Effector memory CD8-positive, alpha-beta T cell (primary cell): ENCODE measurements around the gene CLEC1B.
"Not testable (repeated sequence)": the region's sequence is repeated elsewhere in the genome, so short reads cannot be mapped to it uniquely, and the experiment has no call there.

Source experiments
- ATAC-seq: fragments of 150-1000 bp; cut with Tn5 transposase; replicated peaks from 2 replicates; pipeline ENCODE4 v1.10.0; 2021; ENCODE audit warnings: mild to moderate bottlenecking, moderate library complexity
- DNase-seq, 3 experiments: peaks; one replicate each; pipeline ENCODE4 v3.0.0; 2021
- H3K27ac Mint-ChIP-seq, 2 donors: one replicate each; pipeline ENCODE4 v1.8.0; 2022; ENCODE audit warnings: mild to moderate bottlenecking in 2 of 2, mixed read lengths in 2 of 2, moderate library complexity in 2 of 2
- H3K27me3 Mint-ChIP-seq, 2 donors: one replicate each; pipeline ENCODE4 v1.8.0; 2022; ENCODE audit warnings: mixed read lengths in 2 of 2
- H3K36me3 Mint-ChIP-seq: one replicate; pipeline ENCODE4 v1.8.0; 2022; ENCODE audit warnings: mild to moderate bottlenecking, moderate library complexity, mixed read lengths; ENCODE audit not compliant: insufficient read depth
- H3K4me1 Mint-ChIP-seq, 2 donors: one replicate each; pipeline ENCODE4 v1.8.0; 2022; ENCODE audit warnings: low read depth in 2 of 2, mixed read lengths in 2 of 2
- H3K4me3 Mint-ChIP-seq, 2 donors: one replicate each; pipeline ENCODE4 v1.8.0; 2022; ENCODE audit warnings: mild to moderate bottlenecking in 2 of 2, mixed read lengths in 2 of 2, moderate library complexity in 2 of 2
- H3K9me3 Mint-ChIP-seq, 2 donors: one replicate each; pipeline ENCODE4 v1.8.0; 2022; ENCODE audit warnings: mixed read lengths in 2 of 2

The CLEC1B gene

DNA sequence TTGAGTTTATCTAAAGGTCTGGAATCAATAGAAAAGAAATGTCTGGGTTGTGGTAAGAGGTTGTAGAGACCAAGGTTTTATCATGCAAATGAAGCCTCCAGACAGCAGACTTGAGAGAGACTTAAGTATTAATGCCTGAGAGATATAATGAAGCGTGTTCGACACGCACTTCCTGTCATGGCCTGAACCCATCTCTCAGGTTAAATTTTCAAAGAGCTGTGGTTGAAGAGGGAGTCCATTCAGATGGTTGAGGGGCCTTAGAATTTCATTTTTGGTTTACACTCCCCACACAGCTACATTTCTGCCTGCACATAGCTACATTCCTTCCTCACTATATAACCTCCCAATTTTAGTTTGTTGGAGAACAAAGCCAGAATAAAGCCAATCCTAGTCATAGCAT is 37.8 kb downstream of the CLEC1B start:
- Mint-ChIP-seq H3K27ac (no peak overlapping the region), H3K4me1 (peaks cover 14 to 20% of the 10 kb centered on the region in 2 donors), H3K27me3 (no peaks in the 10 kb centered on the region), H3K36me3 (no peaks in the 10 kb centered on the region), H3K4me3 (no peak overlapping the region), H3K9me3 (no peaks in the 10 kb centered on the region)
- ATAC-seq (no peak), DNase-seq (no peak)

- Mint-ChIP-seq H3K36me3 (no peaks in the 10 kb centered on the region), H3K27me3 (no peaks in the 10 kb centered on the region), H3K27ac (no peak overlapping the region), H3K9me3 (no peaks in the 10 kb centered on the region), H3K4me3 (no peak overlapping the region), H3K4me1 (peaks cover 15 to 20% of the 10 kb centered on the region in 2 donors)
- ATAC-seq (no peak), DNase-seq (no peak)
Measured at GRCh38 chr12:9960590-9960989, 38.3 kb downstream of the CLEC1B start.

- Mint-ChIP-seq H3K27me3 (no peaks in the 10 kb centered on the region), H3K4me3 (peak overlapping the region; percentile 20 to 48), H3K36me3 (no peaks in the 10 kb centered on the region), H3K4me1 (peaks cover 15 to 20% of the 10 kb centered on the region in 2 donors), H3K9me3 (no peaks in the 10 kb centered on the region), H3K27ac (no peak overlapping the region)
- DNase-seq = no peak
- peak; percentile 94 for ATAC-seq
Measured at GRCh38 chr12:9957834-9958233, 41.1 kb downstream of the CLEC1B start.

DNA sequence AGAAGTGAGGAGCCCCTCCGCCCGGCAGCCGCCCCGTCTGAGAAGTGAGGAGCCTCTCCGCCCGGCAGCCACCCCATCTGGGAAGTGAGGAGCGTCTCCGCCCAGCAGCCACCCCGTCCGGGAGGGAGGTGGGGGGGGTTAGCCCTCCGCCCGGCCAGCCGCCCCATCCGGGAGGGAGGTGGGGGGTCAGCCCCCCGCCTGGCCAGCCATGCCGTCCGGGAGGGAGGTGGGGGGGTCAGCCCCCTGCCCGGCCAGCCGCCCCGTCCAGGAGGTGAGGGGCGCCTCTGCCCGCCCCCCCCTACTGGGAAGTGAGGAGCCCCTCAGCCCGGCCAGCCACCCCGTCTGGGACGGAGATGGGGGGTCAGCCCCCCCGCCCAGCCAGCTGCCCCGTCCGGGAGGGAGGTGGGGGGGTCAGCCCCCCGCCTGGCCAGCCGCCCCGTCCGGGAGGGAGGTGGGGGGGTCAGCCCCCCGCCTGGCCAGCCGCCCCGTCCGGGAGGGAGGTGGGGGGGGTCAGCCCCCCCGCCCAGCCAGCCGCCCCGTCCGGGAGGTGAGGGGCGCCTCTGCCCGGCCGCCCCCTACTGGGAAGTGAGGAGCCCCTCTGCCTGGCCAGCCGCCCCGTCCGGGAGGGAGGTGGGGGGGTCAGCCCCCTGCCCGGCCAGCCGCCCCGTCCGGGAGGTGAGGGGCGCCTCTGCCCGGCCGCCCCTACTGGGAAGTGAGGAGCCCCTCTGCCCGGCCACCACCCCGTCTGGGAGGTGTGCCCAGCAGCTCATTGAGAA is 45.8 kb downstream of the CLEC1B start:
- H3K4me1 Mint-ChIP-seq = peaks cover 31 to 40% of the 10 kb centered on the region in 2 donors
- H3K27me3 Mint-ChIP-seq, H3K9me3 Mint-ChIP-seq, H3K36me3 Mint-ChIP-seq, DNase-seq, H3K27ac Mint-ChIP-seq, ATAC-seq, H3K4me3 Mint-ChIP-seq: not testable (repeated sequence)

GRCh38 chr12:9951026-9951675 is 47.8 kb downstream of the CLEC1B start:
- peak overlapping the region; percentile 69 to 71 for H3K27ac Mint-ChIP-seq
- no peaks in the 10 kb centered on the region for H3K36me3 Mint-ChIP-seq
- DNase-seq = peak; percentile 25 to 45 (median 27)
- peak; percentile 94 for ATAC-seq
- no peaks in the 10 kb centered on the region for H3K27me3 Mint-ChIP-seq
- H3K4me3 Mint-ChIP-seq = peak overlapping the region; percentile 56 to 67
- no peaks in the 10 kb centered on the region for H3K9me3 Mint-ChIP-seq
- peaks cover 22 to 32% of the 10 kb centered on the region in 2 donors for H3K4me1 Mint-ChIP-seq

DNA sequence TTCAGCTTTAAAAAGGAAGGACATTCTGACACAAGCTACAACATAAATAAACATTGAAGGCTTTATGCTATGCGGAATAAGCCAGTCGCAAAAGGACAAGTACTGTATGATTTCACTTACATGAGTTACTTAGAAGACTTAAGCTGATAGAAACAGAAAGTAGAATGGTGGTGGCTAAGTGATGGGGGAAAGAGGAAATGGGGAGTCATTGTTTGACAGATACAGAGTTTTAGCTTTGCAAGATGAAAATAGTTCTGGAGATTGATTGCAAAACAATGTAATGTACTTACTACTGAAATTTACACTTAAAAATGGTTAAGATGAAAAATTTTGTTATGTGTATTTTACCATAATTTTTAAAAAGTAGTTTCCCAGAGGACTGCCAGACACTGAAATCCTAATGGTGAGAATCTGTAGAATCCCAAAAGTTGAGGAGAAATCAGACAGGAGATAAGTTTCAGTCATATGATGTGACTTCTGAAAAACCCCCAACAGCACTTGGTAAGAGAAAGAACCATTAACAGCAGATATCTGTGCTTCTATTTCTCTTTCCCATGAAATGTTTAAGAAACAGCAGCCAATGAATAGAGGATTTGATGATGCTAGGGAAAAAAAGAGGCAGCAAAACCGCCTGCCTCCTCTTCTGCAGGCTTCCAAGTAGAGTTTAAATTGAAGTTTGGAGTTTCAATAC is 50.2 kb downstream of the CLEC1B start:
- Mint-ChIP-seq H3K4me3 (peak overlapping the region in 1 of 2 donors; percentile 25), H3K9me3 (no peaks in the 10 kb centered on the region), H3K27ac (peak overlapping the region in 1 of 2 donors; percentile 1), H3K27me3 (no peaks in the 10 kb centered on the region), H3K36me3 (no peaks in the 10 kb centered on the region), H3K4me1 (peaks cover 25 to 38% of the 10 kb centered on the region in 2 donors)
- DNase-seq (no peak), ATAC-seq (peak; percentile 58)

- no peak overlapping the region for H3K4me3 Mint-ChIP-seq
- peaks cover 25 to 43% of the 10 kb centered on the region in 2 donors for H3K4me1 Mint-ChIP-seq
- DNase-seq (no peak), ATAC-seq (no peak)
- no peaks in the 10 kb centered on the region for H3K9me3 Mint-ChIP-seq
- no peaks in the 10 kb centered on the region for H3K27me3 Mint-ChIP-seq
- no peaks in the 10 kb centered on the region for H3K36me3 Mint-ChIP-seq
- peak overlapping the region in 1 of 2 donors; percentile 1 for H3K27ac Mint-ChIP-seq
Measured at GRCh38 chr12:9947674-9948073, 51.2 kb downstream of the CLEC1B start.

DNA sequence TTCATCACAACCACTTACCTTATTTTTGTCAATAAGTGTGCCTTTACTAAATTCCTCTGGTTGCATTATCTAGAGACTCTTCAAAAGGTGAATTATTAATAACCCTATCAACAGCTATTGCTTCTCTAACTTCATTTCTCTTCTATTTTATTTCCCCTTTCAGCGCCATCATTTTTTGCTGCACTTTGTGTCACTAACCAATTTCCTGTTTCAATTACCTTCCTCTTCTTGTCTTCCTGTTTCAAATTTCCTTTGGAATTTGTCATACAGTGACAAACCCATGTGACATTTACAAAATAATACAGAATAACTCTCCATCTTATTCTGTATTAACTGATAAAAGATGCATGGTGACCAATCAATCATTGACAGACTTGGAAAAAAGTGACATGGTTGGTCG is 54.5 kb downstream of the CLEC1B start:
- Mint-ChIP-seq H3K27me3 (peaks cover 0 to 11% of the 10 kb centered on the region in 2 donors), H3K4me1 (peaks cover 11 to 28% of the 10 kb centered on the region in 2 donors), H3K27ac (no peak overlapping the region), H3K4me3 (peak overlapping the region in 1 of 2 donors; percentile 3), H3K9me3 (no peaks in the 10 kb centered on the region), H3K36me3 (no peaks in the 10 kb centered on the region)
- DNase-seq (no peak), ATAC-seq (no peak)

DNA sequence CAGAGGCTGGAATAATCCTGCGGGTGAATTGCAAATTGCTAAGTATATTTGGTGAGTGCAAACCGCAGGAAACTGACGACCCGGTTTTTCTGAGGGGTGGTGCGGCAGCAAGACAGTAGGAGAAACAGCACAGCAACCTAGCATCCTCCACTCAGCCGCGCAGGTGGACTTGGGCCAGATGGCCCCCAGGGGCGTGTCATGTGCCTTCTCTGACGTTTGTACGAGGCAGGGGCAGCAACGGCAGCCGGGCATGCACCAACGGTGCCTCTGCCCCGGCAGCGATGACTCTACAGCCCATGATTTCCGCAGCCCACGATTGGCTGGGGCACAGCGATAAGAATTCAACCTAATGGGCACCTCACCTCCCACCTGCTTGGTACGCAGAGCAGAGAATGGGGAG is 55.7 kb downstream of the CLEC1B start:
- peaks cover 0 to 22% of the 10 kb centered on the region in 2 donors for H3K27me3 Mint-ChIP-seq
- DNase-seq = no peak
- H3K27ac Mint-ChIP-seq = no peak overlapping the region
- peaks cover 5 to 17% of the 10 kb centered on the region in 2 donors for H3K4me1 Mint-ChIP-seq
- no peaks in the 10 kb centered on the region for H3K9me3 Mint-ChIP-seq
- H3K4me3 Mint-ChIP-seq = peak overlapping the region; percentile 61 to 75
- ATAC-seq = peak; percentile 71
- H3K36me3 Mint-ChIP-seq = no peaks in the 10 kb centered on the region
